ENCODE measurements around the gene NMRAL1. TPM values are rescaled to one million over a fixed set of nuclear protein-coding genes. Genes with fewer than 3 reads are reported as not detected.

NMRAL1 gene
- total and polyA plus RNA-seq, 10 of the 15 experiments (the other 5 are each of a cell fraction or from before 2014, with no cell fraction given): 4.8 to 102 (median 62.5) TPM

DNA sequence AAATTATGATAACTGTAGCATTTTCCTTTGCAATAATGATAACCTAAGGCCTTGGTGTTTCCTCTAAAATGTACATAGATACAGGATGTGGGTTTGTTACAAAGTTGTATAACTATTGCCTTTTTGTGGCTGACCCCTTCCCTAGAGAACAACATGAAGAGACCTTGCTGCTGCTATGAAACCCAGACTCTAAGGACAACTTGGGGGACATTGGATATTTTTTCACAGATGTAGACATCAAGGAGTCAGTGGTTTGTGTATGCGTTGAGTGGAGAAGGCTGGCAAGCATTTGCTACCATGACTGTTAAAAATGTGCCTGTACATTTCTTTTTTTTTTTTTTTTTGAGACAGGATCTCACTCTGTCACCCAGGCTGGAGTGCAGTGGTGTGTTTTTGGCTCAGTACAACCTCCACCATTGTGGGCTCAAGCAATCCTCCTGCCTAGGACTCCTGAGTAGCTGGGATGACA, 14.1 kb upstream of the NMRAL1 start:
- no peak for ATAC-seq
- TF ChIP-seq ZNF207 (IDR thresholded peaks at IDR 0.05; ENCODE audit: borderline replicate concordance): no peak
- TF ChIP-seq, protein P1, sequence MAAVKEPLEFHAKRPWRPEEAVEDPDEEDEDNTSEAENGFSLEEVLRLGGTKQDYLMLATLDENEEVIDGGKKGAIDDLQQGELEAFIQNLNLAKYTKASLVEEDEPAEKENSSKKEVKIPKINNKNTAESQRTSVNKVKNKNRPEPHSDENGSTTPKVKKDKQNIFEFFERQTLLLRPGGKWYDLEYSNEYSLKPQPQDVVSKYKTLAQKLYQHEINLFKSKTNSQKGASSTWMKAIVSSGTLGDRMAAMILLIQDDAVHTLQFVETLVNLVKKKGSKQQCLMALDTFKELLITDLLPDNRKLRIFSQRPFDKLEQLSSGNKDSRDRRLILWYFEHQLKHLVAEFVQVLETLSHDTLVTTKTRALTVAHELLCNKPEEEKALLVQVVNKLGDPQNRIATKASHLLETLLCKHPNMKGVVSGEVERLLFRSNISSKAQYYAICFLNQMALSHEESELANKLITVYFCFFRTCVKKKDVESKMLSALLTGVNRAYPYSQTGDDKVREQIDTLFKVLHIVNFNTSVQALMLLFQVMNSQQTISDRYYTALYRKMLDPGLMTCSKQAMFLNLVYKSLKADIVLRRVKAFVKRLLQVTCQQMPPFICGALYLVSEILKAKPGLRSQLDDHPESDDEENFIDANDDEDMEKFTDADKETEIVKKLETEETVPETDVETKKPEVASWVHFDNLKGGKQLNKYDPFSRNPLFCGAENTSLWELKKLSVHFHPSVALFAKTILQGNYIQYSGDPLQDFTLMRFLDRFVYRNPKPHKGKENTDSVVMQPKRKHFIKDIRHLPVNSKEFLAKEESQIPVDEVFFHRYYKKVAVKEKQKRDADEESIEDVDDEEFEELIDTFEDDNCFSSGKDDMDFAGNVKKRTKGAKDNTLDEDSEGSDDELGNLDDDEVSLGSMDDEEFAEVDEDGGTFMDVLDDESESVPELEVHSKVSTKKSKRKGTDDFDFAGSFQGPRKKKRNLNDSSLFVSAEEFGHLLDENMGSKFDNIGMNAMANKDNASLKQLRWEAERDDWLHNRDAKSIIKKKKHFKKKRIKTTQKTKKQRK (IDR thresholded peaks at IDR 0.05; ENCODE audit: low read depth, low read length): no peak
- TF ChIP-seq MTA3 (IDR thresholded peaks at IDR 0.05; ENCODE audit: borderline replicate concordance, low read length): no peak
- TF ChIP-seq POU2F2 (IDR thresholded peaks at IDR 0.05; ENCODE audit: borderline replicate concordance, low read depth, low read length): no peak
- no peak for TF ChIP-seq KDM1A (IDR thresholded peaks at IDR 0.05; ENCODE audit: borderline replicate concordance)
- TF ChIP-seq, protein P2, sequence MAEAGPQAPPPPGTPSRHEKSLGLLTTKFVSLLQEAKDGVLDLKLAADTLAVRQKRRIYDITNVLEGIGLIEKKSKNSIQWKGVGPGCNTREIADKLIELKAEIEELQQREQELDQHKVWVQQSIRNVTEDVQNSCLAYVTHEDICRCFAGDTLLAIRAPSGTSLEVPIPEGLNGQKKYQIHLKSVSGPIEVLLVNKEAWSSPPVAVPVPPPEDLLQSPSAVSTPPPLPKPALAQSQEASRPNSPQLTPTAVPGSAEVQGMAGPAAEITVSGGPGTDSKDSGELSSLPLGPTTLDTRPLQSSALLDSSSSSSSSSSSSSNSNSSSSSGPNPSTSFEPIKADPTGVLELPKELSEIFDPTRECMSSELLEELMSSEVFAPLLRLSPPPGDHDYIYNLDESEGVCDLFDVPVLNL (IDR thresholded peaks at IDR 0.05; ENCODE audit: low read depth, low read length): no peak
- no peak for TF ChIP-seq SUPT20H (IDR thresholded peaks at IDR 0.05; ENCODE audit: borderline replicate concordance, control insufficient read depth, low read depth, low read length)
- no peak for TF ChIP-seq TCF3 (IDR thresholded peaks at IDR 0.05; ENCODE audit: borderline replicate concordance, insufficient read depth, low read depth, low read length)
- TF ChIP-seq MXI1 (IDR thresholded peaks at IDR 0.05; ENCODE audit: low read depth, low read length): no peak
- TF ChIP-seq SIN3A (IDR thresholded peaks at IDR 0.05; ENCODE audit: low read depth, low read length): no peak
- TF ChIP-seq SIX5 (IDR thresholded peaks at IDR 0.05; ENCODE audit: low read depth, low read length, severe bottlenecking): no peak
- TF ChIP-seq MEF2B (IDR thresholded peaks at IDR 0.05; ENCODE audit: partially characterized antibody, poor library complexity, severe bottlenecking): no peak
- TF ChIP-seq ESRRA (IDR thresholded peaks at IDR 0.05; ENCODE audit: low read length): no peak
- TF ChIP-seq TBL1XR1 (IDR thresholded peaks at IDR 0.05; ENCODE audit: low read depth, low read length): no peak
- no peak for TF ChIP-seq GATAD2B (conservative IDR thresholded peaks at IDR 0.05; ENCODE audit: low read depth)
- TF ChIP-seq HDAC6 (IDR thresholded peaks at IDR 0.05; ENCODE audit: unreplicated experiment): no peak
- no peak for TF ChIP-seq RELA (IDR thresholded peaks at IDR 0.05; ENCODE audit: borderline replicate concordance, partially characterized antibody)
- CTCF ChIA-PET: interaction anchor here (0.6 to 2.2 kb wide), 3 partner anchors 17 to 103 kb away, joined by 3 to 9 read pairs (median 4); no protein-coding TSS in a partner anchor

More for the DNA sequence above, 14.1 kb upstream of the NMRAL1 start:
- H4K20me1 ChIP-seq (ENCODE audit: control insufficient read depth, insufficient read depth): no peaks in the 10 kb centered on the region
- no peak overlapping the region for H3K9ac ChIP-seq (ENCODE audit: control insufficient read depth, insufficient read depth, low read length)
- DNase-seq (ENCODE audit: low read depth, low spot score): no peak
- ChIA-PET SMC1A (ENCODE audit: uncharacterized antibody, unreplicated experiment) (interaction anchor here (0.9 kb wide), 1 partner anchor 48 kb away, joined by 3 read pairs; no protein-coding TSS in a partner anchor), POLR2A (interaction anchor here (0.6 to 1.1 kb wide), 5 partner anchors 10 to 30 kb away, joined by 3 to 5 read pairs (median 4); no protein-coding TSS in a partner anchor), RAD21 (ENCODE audit: unreplicated experiment) (interaction anchor here (0.9 to 1.0 kb wide), 2 partner anchors 12 to 17 kb away, joined by 4 read pairs; partner anchors contain the start of gene HMOX2)
- H3K4me3 ChIP-seq: no peak overlapping the region
- H3K27me3 ChIP-seq (replicated peaks in 1 of 2; ENCODE audit: control insufficient read depth in 2 of 2, insufficient read depth in 2 of 2, low read length in 1 of 2): no peaks in the 10 kb centered on the region
- H3K27ac ChIP-seq (ENCODE audit: control insufficient read depth, insufficient read depth): no peak overlapping the region
- H3K79me2 ChIP-seq (ENCODE audit: control insufficient read depth, insufficient read depth, low read length): no peaks in the 10 kb centered on the region; the same call in 1 of the 2 replicates
- intact Hi-C loops (cut with micrococcal nuclease; ENCODE audit: unreplicated experiment) (no loop called here), in situ Hi-C loops (cut with MboI) (no loop called here)
- H3K9me3 ChIP-seq (replicated peaks; ENCODE audit: control insufficient read depth, insufficient read depth, low read length): no peaks in the 10 kb centered on the region
- 100% methylated on average over 1 of the region's 1 CpG for WGBS (ENCODE audit: insufficient coverage, insufficient replicate concordance, low lambda C conversion rate, missing lambda C conversion rate)
- no peak for FAIRE-seq
- H2AFZ ChIP-seq (ENCODE audit: control insufficient read depth, low read depth, low read length): no peak overlapping the region
- H3K4me2 ChIP-seq (ENCODE audit: control insufficient read depth, insufficient read depth): no peak overlapping the region
- no peaks in the 10 kb centered on the region for H3K4me1 ChIP-seq (ENCODE audit: control insufficient read depth, insufficient read depth, low read length)
- BruUV-seq (replicated peaks): no TSS peak
- peaks cover 3 to 14% of the 10 kb centered on the region in 2 experiments for H3K36me3 ChIP-seq (ENCODE audit: control insufficient read depth in 2 of 2, insufficient read depth in 2 of 2, low read length in 1 of 2)

All from GM12878 (cell line).